ENCODE measurements around the gene CTNND2.

CTNND2 gene

GRCh38 chr5:10969684-10970180, 934.5 kb downstream of the CTNND2 start:
- no peak for FAIRE-seq

- FAIRE-seq, result no peak
Measured at GRCh38 chr5:10964806-10965205, 939.4 kb downstream of the CTNND2 start.

DNA sequence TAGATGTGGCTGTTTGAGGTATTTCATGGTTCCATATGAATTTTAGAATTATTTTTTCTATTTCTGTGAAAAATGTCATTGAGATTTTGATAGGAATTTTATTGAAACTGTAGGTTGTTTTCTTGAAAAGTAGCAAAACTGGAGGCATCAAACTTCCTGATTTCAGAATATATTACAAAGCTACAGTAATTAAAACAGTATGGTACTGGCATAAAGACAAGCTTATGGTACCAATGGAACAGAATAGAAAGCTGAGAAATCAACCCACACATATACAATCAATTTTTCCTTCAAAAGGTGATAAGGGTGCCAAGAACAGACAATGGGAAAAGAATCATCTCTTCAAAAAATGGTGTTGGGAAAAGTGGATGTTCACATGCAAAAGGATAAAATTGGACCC, 945.5 kb downstream of the CTNND2 start:
- FAIRE-seq, result no peak

DNA sequence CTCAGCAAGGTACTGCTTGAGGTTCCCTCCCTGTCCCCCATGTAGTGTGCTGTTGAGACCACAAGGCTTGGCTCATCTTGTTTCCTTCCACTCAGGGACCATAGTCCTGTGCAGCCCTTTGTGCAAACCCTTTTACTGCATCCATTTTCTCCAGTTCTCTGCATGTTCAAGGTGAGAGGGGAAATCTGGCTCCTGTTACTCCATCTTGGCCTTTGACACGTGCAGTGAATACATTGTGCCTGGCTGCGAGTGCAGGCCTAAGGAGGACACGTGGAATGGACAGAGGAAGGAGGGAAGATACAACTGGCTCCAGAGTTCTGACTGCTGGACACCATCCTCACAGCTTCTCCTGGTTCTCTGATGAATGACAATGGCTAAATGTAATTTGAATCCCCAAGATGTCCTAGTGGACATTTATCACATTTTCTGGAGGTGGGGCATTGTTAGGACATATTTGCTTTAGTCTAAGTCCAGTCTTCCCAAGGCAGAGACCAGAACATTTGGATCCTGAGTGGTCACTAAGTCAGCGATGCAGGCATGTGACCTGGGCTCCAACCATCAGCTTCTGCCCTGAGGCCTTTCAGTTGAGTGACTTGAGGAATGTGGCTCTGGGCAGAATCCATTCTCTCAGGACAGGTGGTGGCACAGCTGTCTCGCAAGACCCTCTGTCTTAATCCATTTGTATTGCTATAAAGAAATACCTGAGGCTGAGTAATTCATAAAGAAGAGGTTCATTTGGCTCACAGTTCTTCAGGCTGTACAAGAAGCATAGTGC, 954.2 kb downstream of the CTNND2 start:
- FAIRE-seq, result no peak

DNA sequence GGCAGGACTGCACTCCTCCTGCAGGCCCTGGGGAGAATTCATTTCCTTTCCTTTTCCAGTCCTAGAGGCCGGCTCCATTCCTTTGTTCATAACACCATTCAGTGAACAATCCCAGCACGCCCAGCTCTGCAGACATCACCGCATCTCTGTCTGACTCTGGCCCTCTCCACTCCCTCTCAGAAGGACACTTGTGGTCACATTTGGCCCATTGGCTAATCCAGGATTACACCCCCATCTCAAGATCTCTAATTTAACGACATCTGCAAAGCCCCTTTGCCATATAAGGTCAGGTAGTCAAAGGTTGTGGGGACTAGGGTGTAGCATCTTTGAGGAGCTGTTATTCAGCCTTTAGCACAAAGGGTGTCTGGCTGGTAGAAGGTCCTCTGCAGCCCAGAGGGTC, 958.2 kb downstream of the CTNND2 start:
- no peak for FAIRE-seq

DNA sequence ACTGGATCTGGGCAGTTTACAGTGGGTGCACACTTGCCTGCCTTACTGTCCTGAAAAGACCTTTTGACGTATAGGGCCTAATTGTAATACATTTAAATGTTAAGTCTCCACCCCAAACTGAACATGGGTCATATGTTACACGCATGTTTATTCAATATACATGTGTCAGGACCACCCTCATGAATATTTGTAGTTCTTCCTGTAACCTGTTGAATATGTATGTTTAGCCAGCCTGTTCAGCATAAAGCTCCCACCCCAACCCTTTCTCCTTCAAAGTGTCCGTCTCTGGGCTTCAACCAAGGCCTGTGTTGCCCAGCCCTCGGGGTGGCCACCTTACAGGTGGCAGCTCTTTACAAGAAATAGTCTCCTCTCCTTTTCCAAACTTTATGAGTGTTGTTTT, 962.3 kb downstream of the CTNND2 start:
- no peak for FAIRE-seq

GRCh38 chr5:10936081-10936855, 968.0 kb downstream of the CTNND2 start:
- no peak for FAIRE-seq

DNA sequence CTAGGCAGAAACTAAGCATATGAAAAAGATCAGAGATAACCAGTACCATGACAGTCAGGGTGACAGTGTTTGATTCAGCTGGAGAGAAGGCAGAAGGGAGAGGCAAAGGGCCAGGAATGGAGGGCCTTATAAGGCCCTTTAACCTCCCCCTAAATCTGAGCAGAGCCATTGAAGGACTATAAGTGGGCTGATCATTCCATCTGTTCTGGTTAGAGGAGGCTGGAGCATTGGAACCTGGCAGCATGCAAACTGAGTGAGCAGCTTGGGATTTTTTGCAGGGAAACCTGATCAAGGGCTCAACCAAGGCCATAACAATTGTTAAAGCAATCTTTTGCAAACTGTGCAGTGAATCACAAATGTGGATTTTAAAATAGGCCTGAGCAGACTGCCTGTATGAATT, 968.7 kb downstream of the CTNND2 start:
- FAIRE-seq, result no peak

DNA sequence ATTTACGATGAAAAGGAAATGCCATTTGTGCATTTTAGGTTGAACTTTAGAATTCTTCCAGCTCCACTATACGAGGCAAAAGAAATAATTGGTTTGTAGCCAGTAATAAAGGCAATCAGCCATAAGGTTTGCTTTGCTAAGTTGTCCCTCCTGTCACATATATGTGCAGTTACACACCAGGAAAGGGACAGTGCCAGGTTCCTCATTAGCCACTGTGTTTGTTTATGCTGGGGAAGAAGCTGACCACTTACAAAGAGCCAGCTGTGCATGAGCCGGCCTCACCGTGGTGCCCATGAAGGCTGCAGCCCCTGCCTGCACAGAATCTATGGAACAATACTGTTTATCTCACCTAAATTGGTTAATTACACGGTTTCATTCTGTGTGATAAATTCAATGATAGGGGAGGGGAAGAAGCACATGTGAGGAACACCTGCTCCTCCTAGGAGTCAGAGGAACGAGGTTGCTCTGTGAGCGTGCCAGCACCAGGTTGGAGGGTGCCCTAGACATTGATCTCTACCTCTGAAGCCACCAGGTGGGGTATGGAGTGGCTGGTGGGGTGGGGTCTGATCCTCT, 969.4 kb downstream of the CTNND2 start:
- no peak for FAIRE-seq

- FAIRE-seq, result no peak
Measured at GRCh38 chr5:10933121-10933520, 971.1 kb downstream of the CTNND2 start.

DNA sequence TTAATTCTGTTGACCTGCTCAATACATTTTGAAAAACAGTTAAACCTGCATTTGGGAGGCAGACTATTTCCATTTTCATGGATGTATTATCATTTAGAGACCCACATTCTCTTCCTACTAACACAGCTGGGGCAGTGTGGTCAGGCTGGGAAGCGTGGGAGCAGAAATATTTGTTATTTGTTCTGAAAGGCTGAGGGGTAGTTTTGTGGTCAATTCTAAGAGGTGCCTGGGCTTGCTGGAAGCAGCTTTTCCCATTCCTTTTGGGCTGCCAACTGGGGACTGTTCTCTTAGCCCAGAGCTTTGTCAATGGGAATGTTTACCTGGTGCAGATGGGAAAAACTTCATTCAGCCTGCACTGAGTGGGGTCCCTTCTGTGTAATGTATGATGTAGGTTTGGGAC, 971.8 kb downstream of the CTNND2 start:
- FAIRE-seq, result no peak

- no peak for FAIRE-seq
Measured at GRCh38 chr5:10927608-10928007, 976.6 kb downstream of the CTNND2 start.

DNA sequence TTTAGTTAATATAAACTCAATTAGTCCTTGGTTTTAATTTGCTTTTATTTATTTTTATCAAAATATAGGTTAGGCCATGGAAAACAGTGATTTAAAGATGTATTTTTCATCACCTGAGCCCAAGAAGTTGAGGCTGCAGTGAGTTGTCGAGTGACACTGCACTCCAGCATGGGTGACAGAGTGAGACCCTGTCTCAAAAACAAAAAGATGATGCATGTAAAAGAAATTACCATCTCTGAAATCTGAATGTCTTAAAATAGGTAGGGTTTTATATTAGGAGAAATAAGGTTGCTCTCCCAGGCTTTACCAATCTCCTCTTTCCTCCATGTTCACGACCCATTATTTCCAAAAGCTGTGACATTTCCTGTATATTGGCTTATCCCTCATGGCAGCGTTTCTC, 980.9 kb downstream of the CTNND2 start:
- FAIRE-seq, result no peak
